OCI-LY7 (cell line): ENCODE measurements around the gene NUDT8.

Experiments
- EZH2phosphoT487 ChIP-seq: fragments of 200-600 bp; sonication (generic); IDR thresholded peaks from 2 replicates; pipeline ENCODE4 v1.6.1; 2018; ENCODE audit warnings: low read depth, borderline replicate concordance, mild to moderate bottlenecking, mixed run types, antibody characterized with exemption, low read length, moderate library complexity, mixed read lengths
- TF ChIP-seq, protein P1 (sequence below): fragments of 200-600 bp; sonication (generic); conservative IDR thresholded peaks from 2 replicates; pipeline ENCODE4 v1.5.1; 2014; ENCODE audit warnings: mild to moderate bottlenecking, antibody characterized with exemption, low read length, moderate library complexity, mixed read lengths

- TF ChIP-seq, protein P1, sequence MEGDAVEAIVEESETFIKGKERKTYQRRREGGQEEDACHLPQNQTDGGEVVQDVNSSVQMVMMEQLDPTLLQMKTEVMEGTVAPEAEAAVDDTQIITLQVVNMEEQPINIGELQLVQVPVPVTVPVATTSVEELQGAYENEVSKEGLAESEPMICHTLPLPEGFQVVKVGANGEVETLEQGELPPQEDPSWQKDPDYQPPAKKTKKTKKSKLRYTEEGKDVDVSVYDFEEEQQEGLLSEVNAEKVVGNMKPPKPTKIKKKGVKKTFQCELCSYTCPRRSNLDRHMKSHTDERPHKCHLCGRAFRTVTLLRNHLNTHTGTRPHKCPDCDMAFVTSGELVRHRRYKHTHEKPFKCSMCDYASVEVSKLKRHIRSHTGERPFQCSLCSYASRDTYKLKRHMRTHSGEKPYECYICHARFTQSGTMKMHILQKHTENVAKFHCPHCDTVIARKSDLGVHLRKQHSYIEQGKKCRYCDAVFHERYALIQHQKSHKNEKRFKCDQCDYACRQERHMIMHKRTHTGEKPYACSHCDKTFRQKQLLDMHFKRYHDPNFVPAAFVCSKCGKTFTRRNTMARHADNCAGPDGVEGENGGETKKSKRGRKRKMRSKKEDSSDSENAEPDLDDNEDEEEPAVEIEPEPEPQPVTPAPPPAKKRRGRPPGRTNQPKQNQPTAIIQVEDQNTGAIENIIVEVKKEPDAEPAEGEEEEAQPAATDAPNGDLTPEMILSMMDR: no peak
- no peak for TF ChIP-seq EZH2phosphoT487
These were observed 12.3 kb downstream of the NUDT8 start for GRCh38 chr11:67617243-67617953.
